K562 (cell line): Measurements from ENCODE around the gene GOLPH3. TPM values are rescaled to one million over a fixed set of nuclear protein-coding genes. Genes with fewer than 3 reads are reported as not detected.

Experiments
- ATAC-seq: fragments of 200-7000 bp; cut with Tn5 transposase; 3 replicates; pipeline ENCODE4 v1.9.1; 2020; ENCODE audit warnings: moderate library complexity
- BruUV-seq: library from RNA; stranded (reverse); fragments of 400-500 nt; replicated peaks from 2 replicates; lab custom pipeline; 2021; lab: Mats Ljungman, UMichigan
- CTCF ChIA-PET: fragments of 300-600 bp; formaldehyde crosslinking; extraction: SDS; loops from one replicate; lab custom pipeline; 2021; ENCODE audit warnings: low intra/inter-chr PET ratio; lab: Yijun Ruan, JAX
- POLR2A ChIA-PET: fragments of 300-600, 350-650 bp; sonication (Branson Sonifier 250); formaldehyde crosslinking; extraction: SDS; loops from one replicate; lab custom pipeline; 2021; ENCODE audit warnings: antibody characterized with exemption, inconsistent platforms; lab: Yijun Ruan, JAX
- DNase-seq, 4 experiments: peaks; one replicate each; pipeline versions ENCODE4 v3.0.0 to v3.0.0-alpha.2; 2011 to 2018; ENCODE audit warnings: low spot score in 3 of 4, mixed read lengths in 3 of 4; ENCODE audit errors: extremely low read depth in 1 of 4
- FAIRE-seq: peaks from 2 replicates; lab custom pipeline; 2011; peaks lifted over from hg19 to GRCh38; lab: Jason Lieb, UNC
- H2AFZ ChIP-seq: 2 replicates; pipeline ENCODE4 v1.6.0; 2011; ENCODE audit warnings: low read depth, low read length, control low read depth, inconsistent platforms
- H3K27ac ChIP-seq: fragments of 200-600 bp; 3 replicates; pipeline ENCODE4 v1.8.0; 2011; ENCODE audit warnings: low read depth, mild to moderate bottlenecking, control low read depth, inconsistent platforms, low read length, moderate library complexity, mixed read lengths; ENCODE audit errors: extremely low read depth
- H3K27me3 ChIP-seq, 2 experiments: fragments of 300-600 bp in 1 of 2; 2 replicates in 1 of 2; 3 replicates in 1 of 2; pipeline versions ENCODE4 v1.6.0 to v1.8.0; 2011; ENCODE audit warnings: inconsistent platforms in 2 of 2, low read length in 2 of 2, mild to moderate bottlenecking in 1 of 2, mixed read lengths in 1 of 2, moderate library complexity in 1 of 2; ENCODE audit not compliant: control insufficient read depth in 2 of 2, insufficient read depth in 2 of 2
- H3K36me3 ChIP-seq: fragments of 300-600 bp; 3 replicates; pipeline ENCODE4 v1.8.0; 2011; ENCODE audit warnings: mild to moderate bottlenecking, low read length, inconsistent platforms; ENCODE audit not compliant: control insufficient read depth, insufficient read depth
- H3K4me1 ChIP-seq, 2 experiments: fragments of 200-600 bp in 1 of 2; replicated peaks in 1 of 2; 2 replicates in 1 of 2; 3 replicates in 1 of 2; pipeline versions ENCODE4 v1.5.1 to v1.8.0; 2011; ENCODE audit warnings: inconsistent platforms in 2 of 2, low read length in 2 of 2, mild to moderate bottlenecking in 1 of 2, mixed read lengths in 1 of 2, moderate library complexity in 1 of 2; ENCODE audit not compliant: control insufficient read depth in 2 of 2, insufficient read depth in 2 of 2
- H3K4me2 ChIP-seq: 2 replicates; pipeline ENCODE4 v1.6.1; 2011; ENCODE audit warnings: low read length, control low read depth, inconsistent platforms, mixed read lengths; ENCODE audit not compliant: insufficient read depth
- H3K4me3 ChIP-seq: fragments of 200-600 bp; sonication (generic), shearing (Covaris generic); 2 replicates; pipeline ENCODE4 v1.5.1; 2016; ENCODE audit warnings: control low read depth, inconsistent platforms
- H3K79me2 ChIP-seq: fragments of 200-600 bp; 3 replicates; pipeline ENCODE4 v1.8.0; 2011; ENCODE audit warnings: low read length, inconsistent platforms; ENCODE audit not compliant: control insufficient read depth, insufficient read depth
- H3K9ac ChIP-seq, 2 experiments: 2 replicates each; pipeline versions ENCODE4 v1.6.0 to v1.6.1; 2011; ENCODE audit warnings: low read depth in 2 of 2, low read length in 2 of 2, control low read depth in 1 of 2, inconsistent platforms in 1 of 2, mild to moderate bottlenecking in 1 of 2, mixed read lengths in 1 of 2; ENCODE audit not compliant: insufficient read depth in 1 of 2
- H3K9me1 ChIP-seq: one replicate; pipeline ENCODE4 v1.6.0; 2011; ENCODE audit warnings: inconsistent platforms, mild to moderate bottlenecking, low read length, moderate library complexity; ENCODE audit not compliant: control insufficient read depth, insufficient read depth
- H3K9me3 ChIP-seq: replicated peaks from 2 replicates; pipeline ENCODE4 v1.5.1; 2011; ENCODE audit warnings: low read depth, low read length, inconsistent platforms; ENCODE audit not compliant: control insufficient read depth, insufficient read depth
- H4K20me1 ChIP-seq: replicated peaks from 2 replicates; pipeline ENCODE4 v1.6.1; 2011; ENCODE audit warnings: low read length, inconsistent platforms, mixed read lengths; ENCODE audit not compliant: control insufficient read depth, insufficient read depth
- ATF1 ChIP-seq, 2 experiments: fragments of 450-650 bp in 1 of 2; IDR thresholded peaks; 2 replicates each; pipeline ENCODE4 v1.6.1; 2016; ENCODE audit warnings: missing compliant biosample characterization in 1 of 2, missing genetic modification characterization in 1 of 2
- GATA2 ChIP-seq: sonication (generic); formaldehyde crosslinking; IDR thresholded peaks from 2 replicates; pipeline ENCODE4 v1.4.0; 2020; ENCODE audit warnings: mild to moderate bottlenecking, missing genetic modification reagents
- PHF8 ChIP-seq: fragments of 200-600 bp; sonication (generic); IDR thresholded peaks from 2 replicates; pipeline ENCODE4 v1.6.1; 2012; ENCODE audit warnings: mixed run types, mild to moderate bottlenecking, inconsistent platforms, low read length, moderate library complexity, borderline replicate concordance
- POLR2H ChIP-seq: IDR thresholded peaks from 2 replicates; pipeline ENCODE4 v1.6.1; 2016; ENCODE audit warnings: missing genetic modification characterization, low read depth, mild to moderate bottlenecking, control low read depth, missing compliant biosample characterization, moderate library complexity
- WGBS: fragments of 100-300 bp; shearing (Covaris generic); methylation state at CpG from one replicate; pipeline ENCODE4 v1.1.6; 2016; ENCODE audit warnings: low coverage, mixed read lengths; ENCODE audit not compliant: insufficient coverage; ENCODE audit errors: missing lambda C conversion rate; 5-methylcytosine and 5-hydroxymethylcytosine counted together
- in situ Hi-C: fragments of 300-500 bp; cut with MboI; formaldehyde crosslinking; loops from 4 replicates; pipeline ENCODE4 v1.15.0; 2018; ENCODE audit warnings: inconsistent platforms, mixed read lengths
- intact Hi-C: fragments of 100-400 bp; cut with micrococcal nuclease; formaldehyde crosslinking; loops from 2 replicates; pipeline ENCODE4 v1.14.2; 2022
- polyA plus RNA-seq, 8 experiments: library from polyadenylated mRNA; depleted of rRNA in 4 of 8; stranded (reverse) in 5 of 8; unstranded in 3 of 8; fragments of >200 nt; fragmentation: Nextera tagmentation in 2 of 8; fragmentation: Illumina TruSeq in 1 of 8; extraction: Ambion mirVana in 2 of 8; extraction: Trizol in 1 of 8; gene quantifications; 2 replicates each; pipeline versions ENCODE4 v1.2.1 to v1.2.3, GENCODE V29; 2011 to 2014; ENCODE audit warnings: inconsistent platforms in 1 of 8, missing spikeins in 1 of 8
- total RNA-seq, 7 experiments: library from RNA; depleted of rRNA in 6 of 7; stranded (reverse); fragments of >200 nt in 6 of 7; fragmentation: Illumina TruSeq in 2 of 7; extraction: Trizol in 2 of 7; gene quantifications; 2 replicates each; pipeline versions ENCODE4 v1.2.1 to v1.2.3, GENCODE V29; 2011 to 2021; ENCODE audit warnings: low replicate concordance in 1 of 7
- TF ChIP-seq, protein P1 (sequence below): fragments of 250-450 bp; sonication (Bioruptor Pico); IDR thresholded peaks from 2 replicates; pipeline ENCODE4 v1.8.0; 2021; ENCODE audit warnings: moderate library complexity, mild to moderate bottlenecking, inconsistent platforms
- TF ChIP-seq, protein P2 (sequence below): fragments of 250-450 bp; sonication (Bioruptor Pico); IDR thresholded peaks from 2 replicates; pipeline ENCODE4 v1.5.1; 2021; ENCODE audit warnings: mild to moderate bottlenecking

GOLPH3 gene
- total and polyA plus RNA-seq, 9 of the 15 experiments (the other 6 are each of a cell fraction or from before 2014, with no cell fraction given), result 18.8 to 94.6 (median 55.1) TPM

DNA sequence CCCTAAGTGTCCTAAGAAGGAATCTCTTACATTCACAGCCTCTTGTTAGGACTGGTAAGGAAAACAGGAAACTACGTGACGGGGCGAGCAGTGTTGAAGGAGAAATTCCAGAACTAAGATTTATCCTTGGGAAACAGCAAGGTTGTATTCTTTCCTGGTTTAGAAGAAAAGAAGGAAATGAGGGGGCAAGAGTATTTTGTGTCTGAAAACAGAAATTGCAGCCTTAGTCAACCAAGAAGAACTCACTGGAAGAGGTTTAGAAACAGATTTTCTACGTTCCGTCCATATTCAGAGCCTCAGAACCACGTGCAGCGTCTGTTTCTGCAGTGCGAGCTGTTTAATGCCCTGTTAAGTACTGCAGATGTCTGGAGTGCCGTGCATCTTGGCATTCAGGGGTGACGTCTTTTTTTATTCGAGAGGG lies 75.2 kb downstream of the GOLPH3 start (continued):
- TF ChIP-seq ATF1 (CRISPR knock-in tag; IDR thresholded peaks at IDR 0.05), result no peak
- no peak for TF ChIP-seq ATF1 (tag; IDR thresholded peaks at IDR 0.05)
- TF ChIP-seq, protein P1, sequence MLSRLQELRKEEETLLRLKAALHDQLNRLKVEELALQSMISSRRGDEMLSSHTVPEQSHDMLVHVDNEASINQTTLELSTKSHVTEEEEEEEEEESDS, result no peak

DNA sequence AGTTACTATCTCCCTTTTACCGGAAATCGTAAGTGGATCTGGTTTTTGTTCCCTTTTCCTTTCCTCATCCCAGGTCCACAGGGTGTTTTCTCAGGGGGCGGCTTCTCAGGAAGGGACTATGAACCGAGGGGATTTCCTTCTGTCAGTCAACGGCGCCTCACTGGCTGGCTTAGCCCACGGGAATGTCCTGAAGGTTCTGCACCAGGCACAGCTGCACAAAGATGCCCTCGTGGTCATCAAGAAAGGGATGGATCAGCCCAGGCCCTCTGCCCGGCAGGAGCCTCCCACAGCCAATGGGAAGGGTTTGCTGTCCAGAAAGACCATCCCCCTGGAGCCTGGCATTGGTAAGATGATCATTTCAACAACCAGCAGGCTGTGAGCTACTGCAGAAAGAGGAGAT lies 75.8 kb downstream of the GOLPH3 start:
- H3K27me3 ChIP-seq, result no peaks in the 10 kb centered on the region
- no peak for ATAC-seq
- H2AFZ ChIP-seq, result no peak overlapping the region
- no peaks in the 10 kb centered on the region for H3K9me3 ChIP-seq
- H3K27ac ChIP-seq, result no peak overlapping the region
- ChIA-PET POLR2A (interaction anchor here (0.6 kb wide), 1 partner anchor 92 kb away, joined by 3 read pairs; no protein-coding TSS in a partner anchor), CTCF (no interaction called here)
- no peak overlapping the region for H3K4me3 ChIP-seq
- no peak overlapping the region for H3K9ac ChIP-seq
- no peaks in the 10 kb centered on the region for H4K20me1 ChIP-seq
- no TSS peak for BruUV-seq
- 87% methylated on average over 9 of the region's 9 CpGs for WGBS
- no peaks in the 10 kb centered on the region for H3K4me1 ChIP-seq
- no peaks in the 10 kb centered on the region for H3K79me2 ChIP-seq
- intact Hi-C loops (loop anchor here (10.0 kb wide), 1 partner anchor 517 kb away; no protein-coding TSS in a partner anchor), in situ Hi-C loops (loop anchor here (10.0 kb wide), 1 partner anchor 513 kb away; no protein-coding TSS in a partner anchor)
- no peak for DNase-seq
- no peaks in the 10 kb centered on the region for H3K9me1 ChIP-seq
- H3K36me3 ChIP-seq, result peaks cover 38% of the 10 kb centered on the region
- TF ChIP-seq POLR2H (tag) (no peak), PHF8 (0 out of 2 replicates have a peak, but pooled peaks have one; percentile 10), GATA2 (no peak)
- TF ChIP-seq, protein P2, sequence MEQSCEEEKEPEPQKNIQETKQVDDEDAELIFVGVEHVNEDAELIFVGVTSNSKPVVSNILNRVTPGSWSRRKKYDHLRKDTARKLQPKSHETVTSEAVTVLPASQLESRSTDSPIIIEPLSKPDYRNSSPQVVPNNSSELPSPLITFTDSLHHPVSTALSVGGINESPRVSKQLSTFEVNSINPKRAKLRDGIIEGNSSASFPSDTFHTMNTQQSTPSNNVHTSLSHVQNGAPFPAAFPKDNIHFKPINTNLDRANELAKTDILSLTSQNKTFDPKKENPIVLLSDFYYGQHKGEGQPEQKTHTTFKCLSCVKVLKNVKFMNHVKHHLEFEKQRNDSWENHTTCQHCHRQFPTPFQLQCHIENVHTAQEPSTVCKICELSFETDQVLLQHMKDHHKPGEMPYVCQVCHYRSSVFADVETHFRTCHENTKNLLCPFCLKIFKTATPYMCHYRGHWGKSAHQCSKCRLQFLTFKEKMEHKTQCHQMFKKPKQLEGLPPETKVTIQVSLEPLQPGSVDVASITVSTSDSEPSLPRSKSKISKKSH, result no peak
- no peak overlapping the region for H3K4me2 ChIP-seq
- no peak for FAIRE-seq
